ENCODE measurements around the gene L3MBTL3.

The L3MBTL3 gene

GRCh38 chr6:130182466-130182865, 164.1 kb downstream of the L3MBTL3 start:
- DNase-seq (ENCODE audit: insufficient read length, low spot score) = no peak
- no peak for TF ChIP-seq POLR2A (IDR thresholded peaks at IDR 0.05; ENCODE audit: low read depth, low read length)
- FAIRE-seq = no peak

- no peak for TF ChIP-seq POLR2A (IDR thresholded peaks at IDR 0.05; ENCODE audit: low read depth, low read length)
- DNase-seq (ENCODE audit: insufficient read length, low spot score) (no peak), FAIRE-seq (no peak)
These were observed 165.2 kb downstream of the L3MBTL3 start for GRCh38 chr6:130183271-130184222.

GRCh38 chr6:130185658-130186057, 167.3 kb downstream of the L3MBTL3 start:
- FAIRE-seq = no peak
- TF ChIP-seq POLR2A (IDR thresholded peaks at IDR 0.05; ENCODE audit: low read depth, low read length) = no peak
- no peak for DNase-seq (ENCODE audit: insufficient read length, low spot score)

- FAIRE-seq (no peak), DNase-seq (ENCODE audit: insufficient read length, low spot score) (no peak)
- TF ChIP-seq POLR2A (IDR thresholded peaks at IDR 0.05; ENCODE audit: low read depth, low read length) = no peak
These were observed 169.2 kb downstream of the L3MBTL3 start for GRCh38 chr6:130187335-130188206.

GRCh38 chr6:130188207-130188899, 170.0 kb downstream of the L3MBTL3 start:
- DNase-seq (ENCODE audit: insufficient read length, low spot score) = no peak
- no peak for TF ChIP-seq POLR2A (IDR thresholded peaks at IDR 0.05; ENCODE audit: low read depth, low read length)
- FAIRE-seq = no peak

- no peak for TF ChIP-seq POLR2A (IDR thresholded peaks at IDR 0.05; ENCODE audit: low read depth, low read length)
- DNase-seq (ENCODE audit: insufficient read length, low spot score) (no peak), FAIRE-seq (no peak)
These were observed 171.4 kb downstream of the L3MBTL3 start for GRCh38 chr6:130189531-130190397.

Data from H54 (cell line).